ENCODE results near the gene INSIG1.

INSIG1 gene

GRCh38 chr7:155286686-155287085, 11.0 kb upstream of the INSIG1 start:
- DNase-seq, result no peak

DNA sequence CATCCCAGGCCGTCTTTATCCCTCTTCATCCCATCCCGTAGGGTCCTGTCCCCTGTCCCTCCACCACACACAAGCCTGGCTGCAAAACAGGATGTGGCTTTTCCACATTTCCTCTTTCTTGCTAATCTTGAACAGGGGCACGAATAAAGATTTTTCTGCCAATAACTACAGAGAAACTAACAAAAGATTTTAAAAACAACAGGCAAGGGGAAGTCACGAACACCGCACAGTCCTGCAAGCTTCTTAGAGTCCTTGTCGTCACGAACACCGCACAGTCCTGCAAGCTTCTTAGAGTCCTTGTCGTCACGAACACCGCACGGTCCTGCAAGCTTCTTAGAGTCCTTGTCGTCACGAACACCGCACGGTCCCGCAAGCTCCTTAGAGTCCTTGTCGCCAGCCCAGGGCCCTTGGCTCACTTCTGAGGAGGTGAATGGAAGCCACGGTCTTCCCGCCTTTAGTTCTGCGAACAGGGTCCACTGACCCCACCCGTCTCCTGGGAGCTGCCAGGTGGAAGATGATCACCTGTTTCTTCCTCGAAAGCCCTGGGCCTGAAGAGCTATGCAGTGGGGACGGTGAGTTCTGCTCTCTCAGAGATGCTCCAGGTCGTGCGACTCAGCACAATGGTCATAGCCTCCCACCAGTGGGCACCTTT, 10.3 kb upstream of the INSIG1 start:
- DNase-seq, result no peak

DNA sequence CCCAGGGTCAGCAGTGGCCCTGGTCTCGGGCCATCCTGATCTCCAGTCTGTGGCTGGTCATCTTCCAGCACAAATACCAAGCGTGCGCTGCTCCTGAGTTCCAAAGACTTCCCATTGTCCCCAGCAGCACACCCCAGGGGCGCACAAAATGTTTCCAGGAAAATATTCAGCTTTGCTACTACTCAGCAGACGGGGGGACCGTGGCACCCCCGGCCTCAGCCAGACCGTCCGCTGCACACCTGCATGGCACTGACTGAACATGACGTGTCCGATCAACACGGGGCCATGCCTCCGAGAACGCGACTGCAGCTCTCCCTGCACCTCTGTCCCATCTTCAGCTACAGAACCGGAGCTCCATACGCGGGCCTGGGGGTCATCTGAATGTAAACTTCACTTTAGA, 9.6 kb upstream of the INSIG1 start:
- DNase-seq, result no peak

GRCh38 chr7:155289107-155289506, 8.6 kb upstream of the INSIG1 start:
- DNase-seq, result no peak

- DNase-seq, result no peak
These were observed 7.7 kb upstream of the INSIG1 start for GRCh38 chr7:155289949-155290501.

- DNase-seq, result no peak
These were observed 6.6 kb upstream of the INSIG1 start for GRCh38 chr7:155291045-155291530.

- no peak for DNase-seq
These were observed 5.9 kb upstream of the INSIG1 start for GRCh38 chr7:155291729-155292128.

GRCh38 chr7:155292680-155293226, 4.9 kb upstream of the INSIG1 start:
- no peak for DNase-seq

DNA sequence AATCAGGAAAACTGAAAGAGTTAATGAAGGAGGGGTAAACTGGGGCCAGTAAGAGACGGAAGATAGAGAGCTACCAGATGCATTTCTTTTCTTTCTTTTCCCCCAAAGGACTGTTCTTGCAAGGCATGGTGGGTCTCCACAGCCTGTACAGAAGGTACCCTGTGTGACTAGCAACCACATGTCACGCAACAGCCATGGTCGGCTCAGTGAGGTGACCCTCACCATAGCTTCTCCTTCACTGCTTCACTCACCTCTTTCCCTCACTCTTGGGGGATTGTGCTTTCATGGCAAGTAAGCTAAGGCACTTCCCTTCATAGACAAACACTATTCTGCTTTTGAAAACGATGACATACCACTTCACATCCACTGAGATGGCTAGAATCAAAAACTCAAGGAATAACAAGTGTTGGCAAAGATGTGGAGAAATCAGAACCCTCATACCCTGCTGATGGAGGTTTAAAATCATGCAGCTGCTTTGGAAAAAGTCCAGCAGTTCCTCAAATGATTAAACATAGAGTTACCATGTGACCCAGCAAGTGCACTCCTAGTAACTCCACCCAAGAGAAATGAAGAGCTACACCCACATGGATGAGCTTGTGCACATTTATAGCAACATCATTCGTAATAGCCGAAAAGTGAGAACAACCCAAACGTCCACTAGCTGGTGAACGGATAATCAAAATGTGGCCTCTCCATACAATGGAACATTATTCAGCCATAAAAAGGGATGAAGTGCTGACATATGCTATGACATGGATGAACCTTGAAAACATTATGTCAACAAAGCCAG, 3.8 kb upstream of the INSIG1 start:
- no peak for DNase-seq

DNA sequence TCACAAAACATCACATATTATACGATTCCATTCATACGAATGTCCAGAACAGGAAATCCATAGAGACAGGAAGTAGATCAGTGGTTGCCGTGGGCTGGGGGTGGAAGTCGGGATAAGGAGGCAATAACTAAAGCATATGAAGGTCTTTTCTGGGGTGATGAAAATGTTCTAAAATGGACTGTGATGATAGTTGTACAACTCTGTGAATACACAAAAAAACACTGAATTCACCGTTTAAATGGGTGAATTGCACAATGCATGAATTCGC, 3.2 kb upstream of the INSIG1 start:
- no peak for DNase-seq

- no peak for DNase-seq
These were observed 2.2 kb upstream of the INSIG1 start for GRCh38 chr7:155295511-155295910.

GRCh38 chr7:155296006-155296787, 1.5 kb upstream of the INSIG1 start:
- DNase-seq, result no peak

GRCh38 chr7:155296788-155297516, 726 bp upstream of the INSIG1 start:
- DNase-seq, result peak; percentile 34

DNA sequence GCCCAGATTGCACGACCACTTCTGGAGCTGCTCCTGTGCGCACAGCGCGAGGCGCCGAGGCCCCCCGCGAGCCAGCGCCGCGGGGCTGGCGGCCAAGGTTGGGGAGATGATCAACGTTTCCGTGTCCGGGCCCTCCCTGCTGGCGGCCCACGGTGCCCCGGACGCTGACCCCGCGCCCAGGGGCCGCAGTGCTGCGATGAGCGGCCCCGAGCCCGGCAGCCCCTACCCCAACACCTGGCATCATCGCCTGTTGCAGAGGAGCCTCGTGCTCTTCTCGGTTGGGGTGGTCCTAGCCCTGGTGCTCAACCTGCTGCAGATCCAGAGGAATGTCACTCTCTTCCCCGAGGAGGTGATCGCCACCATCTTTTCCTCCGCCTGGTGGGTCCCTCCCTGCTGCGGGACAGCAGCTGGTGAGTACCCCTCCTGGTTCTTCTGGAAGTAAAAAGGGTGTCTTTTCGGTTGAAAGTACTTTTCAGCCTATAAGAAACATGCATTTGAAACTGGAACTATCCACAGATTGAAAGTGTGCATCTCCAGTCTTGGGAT, 683 bp downstream of the INSIG1 start:
- no peak for DNase-seq

DNA sequence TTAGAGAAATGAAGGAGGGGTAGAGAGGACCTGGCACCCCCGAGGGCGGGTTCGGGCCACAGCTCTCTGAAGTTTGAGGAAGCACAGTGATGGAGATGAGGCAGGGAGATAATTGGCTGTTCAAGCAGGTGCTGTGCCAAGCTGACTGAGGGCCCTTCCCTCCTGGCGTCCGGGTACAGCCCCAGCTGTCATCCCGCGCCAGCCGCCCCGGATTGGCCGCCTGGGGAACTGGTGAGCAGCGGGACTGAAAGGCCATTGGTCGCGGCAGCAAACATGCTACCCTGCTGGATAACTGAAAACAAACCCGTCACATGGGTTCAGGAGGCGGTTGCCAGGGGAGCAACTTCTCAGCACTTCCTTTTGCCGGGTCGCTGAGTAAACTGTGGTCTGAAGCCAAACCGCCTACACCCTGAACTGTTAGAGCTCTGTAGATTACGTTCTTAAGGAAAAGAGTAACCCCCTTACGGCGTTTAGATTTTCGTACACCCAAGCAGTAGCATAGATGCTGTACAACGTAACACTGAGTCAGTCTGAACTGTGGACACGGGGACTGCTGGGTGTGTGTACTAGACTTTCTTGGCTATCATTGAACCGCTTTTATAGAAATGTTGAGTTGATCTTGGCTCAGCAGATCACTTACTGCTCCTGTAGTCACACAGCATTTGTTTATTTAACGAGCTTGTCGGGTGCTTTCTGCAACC, 1.3 kb downstream of the INSIG1 start:
- peak; percentile 89 for DNase-seq

GRCh38 chr7:155299535-155300202, 2.0 kb downstream of the INSIG1 start:
- DNase-seq, result no peak

DNA sequence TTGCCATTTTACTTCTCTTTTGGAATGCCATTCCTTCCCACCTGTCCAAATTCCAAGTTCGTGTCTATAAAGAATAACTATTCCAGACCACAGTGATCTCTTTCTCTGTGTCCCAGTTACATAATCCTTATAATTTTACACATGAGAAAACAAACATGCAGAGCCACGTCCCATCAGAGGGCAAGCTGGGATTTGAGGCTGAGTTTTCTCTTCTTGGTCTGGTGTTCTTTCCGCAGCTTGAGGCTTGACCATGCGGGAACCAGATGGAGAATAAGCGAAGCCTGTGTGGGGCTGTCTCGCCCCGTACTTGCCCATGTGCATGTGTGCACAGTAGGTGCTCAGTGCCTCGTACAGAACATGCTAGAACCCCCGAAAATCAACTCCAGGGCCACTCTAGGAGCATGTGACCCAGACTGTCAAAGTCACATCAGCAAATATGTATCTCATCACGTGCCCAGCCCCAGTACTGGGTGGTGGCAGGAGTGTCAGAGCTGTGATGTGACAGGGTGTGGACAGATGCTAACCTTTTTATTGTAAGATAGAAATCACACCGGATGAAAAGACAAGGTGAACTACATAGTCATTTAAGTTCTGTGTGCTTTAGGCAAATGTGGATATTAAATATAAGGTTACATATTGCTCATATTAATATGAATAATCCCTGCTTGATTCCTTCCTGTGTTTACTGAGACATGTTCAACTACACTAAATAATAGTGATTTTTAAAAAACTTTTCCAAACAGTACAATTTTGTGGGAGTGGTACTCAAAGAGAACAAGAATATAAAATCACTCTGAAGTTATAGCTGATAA, 3.2 kb downstream of the INSIG1 start:
- DNase-seq, result no peak

DNA sequence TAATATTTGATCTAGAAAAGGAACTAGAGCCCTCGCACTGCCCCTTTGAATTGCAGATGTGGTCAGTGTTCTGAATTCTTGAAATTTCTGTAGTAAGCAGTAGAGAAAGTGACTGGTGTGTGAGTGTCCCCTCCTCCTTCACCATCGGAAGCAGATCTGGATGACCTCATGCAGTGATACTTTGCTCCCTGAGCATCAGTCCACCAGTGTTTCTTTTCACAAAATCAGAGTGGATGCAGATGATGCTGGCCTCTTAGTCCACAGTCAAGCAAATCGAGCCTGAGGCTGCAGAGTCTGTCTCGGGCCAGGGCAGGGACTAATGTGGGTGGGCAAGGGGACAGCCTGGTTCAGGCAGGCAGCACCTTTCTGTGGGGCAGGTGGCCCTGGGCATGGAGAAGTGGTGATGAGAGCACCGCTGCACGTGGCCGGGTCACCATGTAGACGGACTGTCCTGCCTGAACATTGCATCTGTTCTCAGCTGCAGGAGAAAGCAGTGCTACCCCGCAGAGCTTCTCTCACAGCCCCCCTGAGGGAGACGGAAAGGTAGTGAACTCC, 5.4 kb downstream of the INSIG1 start:
- no peak for DNase-seq

- DNase-seq, result no peak
These were observed 6.2 kb downstream of the INSIG1 start for GRCh38 chr7:155303897-155304296.

Data from NCI-H1092 (cell line).